Uterus (tissue), 2 donors: Measurements from ENCODE around the gene FXR1.

Source experiments
- POLR2A ChIP-seq, 2 donors: fragments of 450-650 bp; IDR thresholded peaks; one replicate each; pipeline ENCODE4 v1.6.1; 2016; ENCODE audit warnings: antibody characterized with exemption in 2 of 2, mild to moderate bottlenecking in 1 of 2, moderate library complexity in 1 of 2
- TF ChIP-seq, protein P1 (sequence below), 4 experiments: fragments of 200-600 bp in 2 of 4; fragments of 450-650 bp in 2 of 4; sonication (generic) in 2 of 4; IDR thresholded peaks; one replicate each; pipeline ENCODE4 v1.5.1; 2016 to 2019; ENCODE audit warnings: antibody characterized with exemption in 4 of 4, mild to moderate bottlenecking in 2 of 4, moderate library complexity in 1 of 4

DNA sequence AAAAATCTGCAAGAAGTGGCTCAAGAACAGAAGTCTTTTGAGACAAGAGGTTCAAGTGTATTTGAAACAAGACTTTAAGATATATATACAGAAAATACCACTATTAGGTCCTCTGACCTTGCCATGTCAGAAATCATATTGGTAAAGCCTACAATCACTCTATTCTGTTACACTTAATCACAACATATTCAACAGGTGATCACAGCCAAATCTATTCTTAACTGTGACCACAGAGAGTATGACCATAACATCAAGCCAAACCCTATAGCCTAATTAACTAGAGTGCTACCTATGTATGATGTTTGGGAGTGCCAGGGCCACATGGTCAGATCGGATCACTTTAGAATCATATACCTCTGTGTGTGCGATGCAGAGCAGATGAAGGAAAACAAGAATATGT, 74.9 kb downstream of the FXR1 start:
- TF ChIP-seq, protein P1, sequence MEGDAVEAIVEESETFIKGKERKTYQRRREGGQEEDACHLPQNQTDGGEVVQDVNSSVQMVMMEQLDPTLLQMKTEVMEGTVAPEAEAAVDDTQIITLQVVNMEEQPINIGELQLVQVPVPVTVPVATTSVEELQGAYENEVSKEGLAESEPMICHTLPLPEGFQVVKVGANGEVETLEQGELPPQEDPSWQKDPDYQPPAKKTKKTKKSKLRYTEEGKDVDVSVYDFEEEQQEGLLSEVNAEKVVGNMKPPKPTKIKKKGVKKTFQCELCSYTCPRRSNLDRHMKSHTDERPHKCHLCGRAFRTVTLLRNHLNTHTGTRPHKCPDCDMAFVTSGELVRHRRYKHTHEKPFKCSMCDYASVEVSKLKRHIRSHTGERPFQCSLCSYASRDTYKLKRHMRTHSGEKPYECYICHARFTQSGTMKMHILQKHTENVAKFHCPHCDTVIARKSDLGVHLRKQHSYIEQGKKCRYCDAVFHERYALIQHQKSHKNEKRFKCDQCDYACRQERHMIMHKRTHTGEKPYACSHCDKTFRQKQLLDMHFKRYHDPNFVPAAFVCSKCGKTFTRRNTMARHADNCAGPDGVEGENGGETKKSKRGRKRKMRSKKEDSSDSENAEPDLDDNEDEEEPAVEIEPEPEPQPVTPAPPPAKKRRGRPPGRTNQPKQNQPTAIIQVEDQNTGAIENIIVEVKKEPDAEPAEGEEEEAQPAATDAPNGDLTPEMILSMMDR (IDR thresholded peaks at IDR 0.05): no peak
- no peak for TF ChIP-seq POLR2A (IDR thresholded peaks at IDR 0.05)
